MG63 (cell line): ENCODE results near the gene ZFP36. TPM values are rescaled to one million over a fixed set of nuclear protein-coding genes. Genes with fewer than 3 reads are reported as not detected.
"Not testable (repeated sequence)": the region's sequence is repeated elsewhere in the genome, so short reads cannot be mapped to it uniquely, and the experiment has no call there.

Experiments used
- DNase-seq: peaks from one replicate; pipeline ENCODE4 v3.0.0-alpha.2; 2020
- H3K27me3 ChIP-seq: fragments of 250-450 bp; sonication (Bioruptor Pico); 2 replicates; pipeline ENCODE4 v1.5.1; 2020; ENCODE audit warnings: mild to moderate bottlenecking, moderate library complexity
- H3K36me3 ChIP-seq: fragments of 250-450 bp; sonication (Bioruptor Pico); 2 replicates; pipeline ENCODE4 v1.5.1; 2020; ENCODE audit warnings: mild to moderate bottlenecking, moderate library complexity
- H3K4me3 ChIP-seq: fragments of 250-450 bp; sonication (Bioruptor Pico); 2 replicates; pipeline ENCODE4 v1.5.1; 2020; ENCODE audit warnings: mild to moderate bottlenecking, moderate library complexity
- H3K9me3 ChIP-seq: fragments of 250-450 bp; sonication (Bioruptor Pico); 2 replicates; pipeline ENCODE4 v1.5.1; 2020; ENCODE audit warnings: mild to moderate bottlenecking, moderate library complexity
- total RNA-seq: library from RNA; depleted of rRNA; stranded (reverse); fragments of >200 nt; shearing (Covaris generic); gene quantifications from 2 replicates; pipeline ENCODE4 v1.2.3, GENCODE V29; 2014; ENCODE audit warnings: low replicate concordance; rRNA removed

The ZFP36 gene
- total RNA-seq, 1 experiment from 2014 or later, result 0.66 TPM

- Histone ChIP-seq H3K9me3 (no peaks in the 10 kb centered on the region; the same call in 1 of the 2 replicates), H3K27me3 (no peaks in the 10 kb centered on the region), H3K36me3 (peaks cover 29% of the 10 kb centered on the region), H3K4me3 (peak within 1 kb of the TSS; percentile 95)
- peak; percentile 98 for DNase-seq
These were observed 38.8 kb downstream of the ZFP36 start, which contains the start of gene SUPT5H for GRCh38 chr19:39445196-39446111. TSS of gene SUPT5H (plus strand) at chr19:39445582. CDS start at chr19:39445891, 309 bp downstream.

GRCh38 chr19:39446365-39447084 lies 39.9 kb downstream of the ZFP36 start:
- Histone ChIP-seq H3K9me3 (no peaks in the 10 kb centered on the region; the same call in 1 of the 2 replicates), H3K27me3 (no peaks in the 10 kb centered on the region), H3K36me3 (peaks cover 33% of the 10 kb centered on the region), H3K4me3 (peak overlapping the region; percentile 95)
- no peak for DNase-seq

GRCh38 chr19:39448271-39448670 lies 41.6 kb downstream of the ZFP36 start:
- Histone ChIP-seq H3K9me3 (no peaks in the 10 kb centered on the region; the same call in 1 of the 2 replicates), H3K36me3 (peaks cover 47% of the 10 kb centered on the region), H3K27me3 (no peaks in the 10 kb centered on the region), H3K4me3 (no peak overlapping the region)
- no peak for DNase-seq

GRCh38 chr19:39449116-39449797 lies 42.6 kb downstream of the ZFP36 start:
- Histone ChIP-seq H3K27me3 (no peaks in the 10 kb centered on the region), H3K9me3 (no peaks in the 10 kb centered on the region; the same call in 1 of the 2 replicates), H3K4me3 (no peak overlapping the region), H3K36me3 (peaks cover 55% of the 10 kb centered on the region)
- no peak for DNase-seq

- H3K4me3 ChIP-seq, H3K9me3 ChIP-seq, H3K27me3 ChIP-seq, DNase-seq: not testable (repeated sequence)
- H3K36me3 ChIP-seq, result peaks cover 62% of the 10 kb centered on the region
These were observed 44.6 kb downstream of the ZFP36 start for GRCh38 chr19:39451257-39451656.

Other genes starting within 250 kb of the ZFP36 start
- gene NCCRP1, start 209.9 kb upstream of the ZFP36 start, total RNA-seq, result not detected in 2 replicates
- not detected in 2 replicates for gene SYCN, start 202.6 kb upstream of the ZFP36 start, total RNA-seq
- not detected in 2 replicates for gene IFNL3, start 161.8 kb upstream of the ZFP36 start, total RNA-seq
- not detected in 2 replicates for gene IFNL4, start 158.0 kb upstream of the ZFP36 start, total RNA-seq
- gene IFNL2, start 138.5 kb upstream of the ZFP36 start, total RNA-seq, result not detected in 2 replicates
- not detected in 2 replicates for gene IFNL1, start 110.4 kb upstream of the ZFP36 start, total RNA-seq
- 0.07 and 0.23 TPM in 2 replicates for gene LRFN1, start 86.0 kb upstream of the ZFP36 start, total RNA-seq
- not detected in 2 replicates for gene GMFG, start 70.8 kb upstream of the ZFP36 start, total RNA-seq
- 27.5 and 37.0 TPM in 2 replicates for gene SAMD4B, start 64.4 kb upstream of the ZFP36 start, total RNA-seq
- 62.0 and 62.4 TPM in 2 replicates for gene PAF1, start 15.7 kb upstream of the ZFP36 start, total RNA-seq
- gene MED29, start 15.5 kb upstream of the ZFP36 start, total RNA-seq, result 18.1 and 26.5 TPM in 2 replicates
- 3.0 and 12.4 TPM in 2 replicates for gene PLEKHG2, start 5.8 kb downstream of the ZFP36 start, total RNA-seq
- gene RPS16, start 29.1 kb downstream of the ZFP36 start, total RNA-seq, result 95.9 and 97.8 TPM in 2 replicates
- 55.9 and 102 TPM in 2 replicates for gene SUPT5H, start 38.7 kb downstream of the ZFP36 start, total RNA-seq
- 166 and 218 TPM in 2 replicates for gene TIMM50, start 74.0 kb downstream of the ZFP36 start, total RNA-seq
- 1.7 and 5.6 TPM in 2 replicates for gene DLL3, start 92.1 kb downstream of the ZFP36 start, total RNA-seq
- gene SELENOV, start 108.3 kb downstream of the ZFP36 start, total RNA-seq, result not detected in 2 replicates
- gene EID2B, start 126.0 kb downstream of the ZFP36 start, total RNA-seq, result 4.0 and 5.5 TPM in 2 replicates
- 15.3 and 17.5 TPM in 2 replicates for gene EID2, start 133.3 kb downstream of the ZFP36 start, total RNA-seq
- not detected in 2 replicates for gene LGALS13, start 195.7 kb downstream of the ZFP36 start, total RNA-seq
- not detected in 2 replicates for gene LGALS16, start 249.1 kb downstream of the ZFP36 start, total RNA-seq